Measurements from ENCODE around the gene LEUTX.

Gene LEUTX

GRCh38 chr19:39765091-39766076, 13.3 kb upstream of the LEUTX start:
- Histone ChIP-seq H3K9me3 (ENCODE audit: control insufficient read depth, low read length) (no peaks in the 10 kb centered on the region), H3K4me1 (ENCODE audit: control insufficient read depth, insufficient read depth, low read length, poor library complexity, severe bottlenecking) (no peaks in the 10 kb centered on the region), H3K27me3 (replicated peaks; ENCODE audit: control insufficient read depth, insufficient read depth, low read length, poor library complexity, severe bottlenecking) (no peaks in the 10 kb centered on the region), H3K36me3 (ENCODE audit: control insufficient read depth, insufficient read depth, low read length) (no peaks in the 10 kb centered on the region), H3K4me3 (ENCODE audit: insufficient read depth, low read depth, low read length, poor library complexity, severe bottlenecking) (no peak overlapping the region), H3K27ac (ENCODE audit: insufficient read depth, low read length, poor library complexity, severe bottlenecking) (no peak overlapping the region)
- DNase-seq = peak in 2 of 3 donors; percentile 1 to 24

GRCh38 chr19:39768334-39768733, 10.3 kb upstream of the LEUTX start:
- no peaks in the 10 kb centered on the region for H3K9me3 ChIP-seq (ENCODE audit: control insufficient read depth, low read length)
- no peak for DNase-seq
- H3K36me3 ChIP-seq (ENCODE audit: control insufficient read depth, insufficient read depth, low read length) = no peaks in the 10 kb centered on the region
- H3K4me1 ChIP-seq (ENCODE audit: control insufficient read depth, insufficient read depth, low read length, poor library complexity, severe bottlenecking) = no peaks in the 10 kb centered on the region
- H3K4me3 ChIP-seq (ENCODE audit: insufficient read depth, low read depth, low read length, poor library complexity, severe bottlenecking) = no peak overlapping the region
- H3K27ac ChIP-seq (ENCODE audit: insufficient read depth, low read length, poor library complexity, severe bottlenecking) = no peak overlapping the region
- no peaks in the 10 kb centered on the region for H3K27me3 ChIP-seq (replicated peaks; ENCODE audit: control insufficient read depth, insufficient read depth, low read length, poor library complexity, severe bottlenecking)

DNA sequence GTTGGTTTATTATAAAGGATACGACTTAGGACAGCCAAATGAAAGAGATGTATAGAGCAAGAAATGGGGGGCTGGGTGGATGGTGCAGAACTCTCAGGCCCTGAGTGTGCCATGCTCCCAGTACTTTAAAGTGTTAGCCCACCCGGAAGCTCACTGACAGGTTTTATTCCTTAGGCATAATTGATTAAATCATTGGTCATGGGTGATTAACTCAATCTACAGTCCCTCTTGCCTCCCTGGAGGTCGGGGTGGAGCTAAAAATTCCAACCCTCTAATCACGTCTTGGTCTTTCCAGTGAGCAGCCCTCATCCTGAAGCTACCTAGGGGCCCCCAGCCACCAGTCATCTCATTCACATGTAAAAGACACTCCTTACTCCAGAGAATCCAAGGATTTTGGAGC, 9.9 kb upstream of the LEUTX start:
- Histone ChIP-seq H3K27me3 (replicated peaks; ENCODE audit: control insufficient read depth, insufficient read depth, low read length, poor library complexity, severe bottlenecking) (no peaks in the 10 kb centered on the region), H3K27ac (ENCODE audit: insufficient read depth, low read length, poor library complexity, severe bottlenecking) (no peak overlapping the region), H3K4me3 (ENCODE audit: insufficient read depth, low read depth, low read length, poor library complexity, severe bottlenecking) (no peak overlapping the region), H3K9me3 (ENCODE audit: control insufficient read depth, low read length) (no peaks in the 10 kb centered on the region), H3K36me3 (ENCODE audit: control insufficient read depth, insufficient read depth, low read length) (no peaks in the 10 kb centered on the region), H3K4me1 (ENCODE audit: control insufficient read depth, insufficient read depth, low read length, poor library complexity, severe bottlenecking) (no peaks in the 10 kb centered on the region)
- DNase-seq = no peak

DNA sequence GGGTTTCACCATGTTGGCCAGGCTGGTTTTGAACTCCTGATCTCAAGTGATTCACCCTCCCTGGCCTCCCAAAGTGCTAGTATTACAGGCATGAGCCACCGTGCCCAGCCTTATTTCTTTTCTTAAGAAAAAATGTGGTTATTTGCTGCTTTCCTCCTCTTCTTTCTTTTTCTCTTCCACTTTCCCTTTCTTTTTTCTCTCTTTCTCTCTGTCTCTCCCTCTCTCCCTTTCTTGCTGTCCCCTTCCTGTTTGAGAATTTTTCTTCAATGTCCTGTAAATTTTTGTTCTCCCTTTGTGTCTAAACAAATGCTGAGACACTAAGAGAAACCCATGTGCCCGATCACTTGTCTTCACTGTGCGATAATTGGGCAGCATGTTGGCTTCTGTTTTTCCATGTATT, 2.2 kb downstream of the LEUTX start:
- Histone ChIP-seq H3K27ac (ENCODE audit: insufficient read depth, low read length, poor library complexity, severe bottlenecking) (no peak overlapping the region), H3K27me3 (replicated peaks; ENCODE audit: control insufficient read depth, insufficient read depth, low read length, poor library complexity, severe bottlenecking) (peaks cover 9% of the 10 kb centered on the region), H3K36me3 (ENCODE audit: control insufficient read depth, insufficient read depth, low read length) (no peaks in the 10 kb centered on the region), H3K4me1 (ENCODE audit: control insufficient read depth, insufficient read depth, low read length, poor library complexity, severe bottlenecking) (no peaks in the 10 kb centered on the region), H3K9me3 (ENCODE audit: control insufficient read depth, low read length) (no peaks in the 10 kb centered on the region), H3K4me3 (ENCODE audit: insufficient read depth, low read depth, low read length, poor library complexity, severe bottlenecking) (no peak overlapping the region)
- DNase-seq = no peak

DNA sequence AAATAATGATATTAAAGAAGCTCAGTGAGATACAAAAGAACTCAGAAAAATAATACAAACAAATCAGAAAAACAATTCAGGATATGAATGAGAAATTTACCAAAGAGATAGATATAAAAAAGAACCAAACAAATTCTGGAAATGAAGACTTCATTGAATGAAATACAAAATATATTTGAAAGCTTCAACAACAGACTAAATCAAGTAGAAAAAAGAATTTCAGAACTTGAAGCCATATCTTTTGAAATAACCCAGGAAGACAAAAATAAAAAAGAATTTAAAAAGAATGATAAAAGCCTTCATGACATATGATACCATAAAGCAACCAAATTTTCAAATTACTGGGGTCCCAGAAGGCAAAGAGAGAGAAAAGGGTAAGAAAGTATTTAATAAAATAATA, 9.6 kb downstream of the LEUTX start:
- no peak for DNase-seq
- H3K4me1 ChIP-seq (ENCODE audit: control insufficient read depth, insufficient read depth, low read length, poor library complexity, severe bottlenecking) = no peaks in the 10 kb centered on the region
- H3K9me3 ChIP-seq (ENCODE audit: control insufficient read depth, low read length) = no peaks in the 10 kb centered on the region

GRCh38 chr19:39792999-39793546, 14.4 kb downstream of the LEUTX start:
- Histone ChIP-seq H3K27ac (ENCODE audit: insufficient read depth, low read length, poor library complexity, severe bottlenecking) (no peak overlapping the region), H3K36me3 (ENCODE audit: control insufficient read depth, insufficient read depth, low read length) (no peaks in the 10 kb centered on the region), H3K9me3 (ENCODE audit: control insufficient read depth, low read length) (no peaks in the 10 kb centered on the region), H3K4me3 (ENCODE audit: insufficient read depth, low read depth, low read length, poor library complexity, severe bottlenecking) (peak overlapping the region; percentile 57), H3K4me1 (ENCODE audit: control insufficient read depth, insufficient read depth, low read length, poor library complexity, severe bottlenecking) (no peaks in the 10 kb centered on the region), H3K27me3 (replicated peaks; ENCODE audit: control insufficient read depth, insufficient read depth, low read length, poor library complexity, severe bottlenecking) (peaks cover 6% of the 10 kb centered on the region)
- peak; percentile 36 to 57 (median 52) for DNase-seq

More for the DNA sequence above, 9.6 kb downstream of the LEUTX start:
- Histone ChIP-seq H3K27ac (ENCODE audit: insufficient read depth, low read length, poor library complexity, severe bottlenecking) (no peak overlapping the region), H3K4me3 (ENCODE audit: insufficient read depth, low read depth, low read length, poor library complexity, severe bottlenecking) (no peak overlapping the region), H3K27me3 (replicated peaks; ENCODE audit: control insufficient read depth, insufficient read depth, low read length, poor library complexity, severe bottlenecking) (peaks cover 9% of the 10 kb centered on the region), H3K36me3 (ENCODE audit: control insufficient read depth, insufficient read depth, low read length) (no peaks in the 10 kb centered on the region)

GRCh38 chr19:39795001-39795400, 16.3 kb downstream of the LEUTX start:
- no peak overlapping the region for H3K4me3 ChIP-seq (ENCODE audit: insufficient read depth, low read depth, low read length, poor library complexity, severe bottlenecking)
- no peak overlapping the region for H3K27ac ChIP-seq (ENCODE audit: insufficient read depth, low read length, poor library complexity, severe bottlenecking)
- DNase-seq = no peak
- peaks cover 6% of the 10 kb centered on the region for H3K27me3 ChIP-seq (replicated peaks; ENCODE audit: control insufficient read depth, insufficient read depth, low read length, poor library complexity, severe bottlenecking)
- H3K9me3 ChIP-seq (ENCODE audit: control insufficient read depth, low read length) = no peaks in the 10 kb centered on the region
- H3K4me1 ChIP-seq (ENCODE audit: control insufficient read depth, insufficient read depth, low read length, poor library complexity, severe bottlenecking) = no peaks in the 10 kb centered on the region
- no peaks in the 10 kb centered on the region for H3K36me3 ChIP-seq (ENCODE audit: control insufficient read depth, insufficient read depth, low read length)

DNA sequence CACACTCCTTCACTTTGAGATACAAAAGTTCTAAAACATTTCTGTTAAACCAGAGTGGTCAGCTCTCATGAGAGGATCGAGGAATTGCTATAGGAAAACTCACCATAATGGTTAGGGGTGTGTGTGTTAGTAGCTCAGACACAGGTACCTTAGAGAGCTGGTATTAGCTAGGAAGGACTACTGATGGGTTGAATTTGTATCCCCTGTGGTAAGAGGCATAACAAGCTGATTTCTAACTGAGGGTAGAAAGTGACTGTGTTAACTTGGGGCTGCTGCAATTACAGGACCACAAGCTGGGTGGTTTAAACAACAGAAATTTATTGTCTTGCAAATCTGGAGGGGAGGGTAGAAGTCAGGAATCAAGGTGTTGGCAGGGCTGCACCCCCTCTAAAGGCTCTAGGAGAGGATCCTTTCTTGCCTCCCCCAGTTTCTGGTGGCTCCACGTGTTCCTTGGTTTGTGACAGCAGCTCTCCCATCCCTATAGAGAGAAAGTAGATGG, 17.4 kb downstream of the LEUTX start:
- Histone ChIP-seq H3K36me3 (ENCODE audit: control insufficient read depth, insufficient read depth, low read length) (no peaks in the 10 kb centered on the region), H3K27me3 (replicated peaks; ENCODE audit: control insufficient read depth, insufficient read depth, low read length, poor library complexity, severe bottlenecking) (peaks cover 6% of the 10 kb centered on the region)

GRCh38 chr19:39797083-39797482, 18.4 kb downstream of the LEUTX start:
- Histone ChIP-seq H3K4me3 (ENCODE audit: insufficient read depth, low read depth, low read length, poor library complexity, severe bottlenecking) (no peak overlapping the region), H3K27ac (ENCODE audit: insufficient read depth, low read length, poor library complexity, severe bottlenecking) (no peak overlapping the region), H3K27me3 (replicated peaks; ENCODE audit: control insufficient read depth, insufficient read depth, low read length, poor library complexity, severe bottlenecking) (peaks cover 6% of the 10 kb centered on the region), H3K9me3 (ENCODE audit: control insufficient read depth, low read length) (no peaks in the 10 kb centered on the region), H3K4me1 (ENCODE audit: control insufficient read depth, insufficient read depth, low read length, poor library complexity, severe bottlenecking) (no peaks in the 10 kb centered on the region), H3K36me3 (ENCODE audit: control insufficient read depth, insufficient read depth, low read length) (no peaks in the 10 kb centered on the region)
- DNase-seq = no peak

More for the DNA sequence above, 17.4 kb downstream of the LEUTX start:
- H3K4me1 ChIP-seq (ENCODE audit: control insufficient read depth, insufficient read depth, low read length, poor library complexity, severe bottlenecking) = no peaks in the 10 kb centered on the region
- H3K27ac ChIP-seq (ENCODE audit: insufficient read depth, low read length, poor library complexity, severe bottlenecking) = no peak overlapping the region
- no peaks in the 10 kb centered on the region for H3K9me3 ChIP-seq (ENCODE audit: control insufficient read depth, low read length)
- H3K4me3 ChIP-seq (ENCODE audit: insufficient read depth, low read depth, low read length, poor library complexity, severe bottlenecking) = no peak overlapping the region
- DNase-seq = no peak

DNA sequence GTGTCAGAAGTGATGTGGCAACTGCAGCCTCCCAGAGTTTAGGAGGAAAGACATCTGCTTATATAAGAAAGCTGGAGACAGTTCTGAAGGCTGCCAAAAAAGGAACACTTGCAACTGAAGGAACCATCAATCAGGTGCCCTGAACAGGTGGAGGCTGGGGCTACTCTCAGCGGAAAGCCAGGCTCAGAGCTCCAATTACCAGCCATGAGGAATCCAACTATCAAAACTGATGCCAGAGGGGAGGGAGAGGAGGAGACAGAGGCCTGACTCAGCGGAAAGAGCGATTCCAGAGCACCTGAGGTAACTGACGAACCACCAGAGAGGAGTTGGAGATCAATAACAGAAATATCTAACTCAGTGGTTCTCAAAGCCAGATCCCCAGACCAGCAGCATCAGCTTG, 24.3 kb downstream of the LEUTX start:
- no peak overlapping the region for H3K4me3 ChIP-seq (ENCODE audit: insufficient read depth, low read depth, low read length, poor library complexity, severe bottlenecking)
- H3K9me3 ChIP-seq (ENCODE audit: control insufficient read depth, low read length) = no peaks in the 10 kb centered on the region
- no peaks in the 10 kb centered on the region for H3K36me3 ChIP-seq (ENCODE audit: control insufficient read depth, insufficient read depth, low read length)
- no peaks in the 10 kb centered on the region for H3K4me1 ChIP-seq (ENCODE audit: control insufficient read depth, insufficient read depth, low read length, poor library complexity, severe bottlenecking)
- H3K27me3 ChIP-seq (replicated peaks; ENCODE audit: control insufficient read depth, insufficient read depth, low read length, poor library complexity, severe bottlenecking) = peaks cover 5% of the 10 kb centered on the region
- H3K27ac ChIP-seq (ENCODE audit: insufficient read depth, low read length, poor library complexity, severe bottlenecking) = no peak overlapping the region
- no peak for DNase-seq

Measured in effector memory CD4-positive, alpha-beta T cell (primary cell).